ENCODE results near the gene ADGRF5.

DNA sequence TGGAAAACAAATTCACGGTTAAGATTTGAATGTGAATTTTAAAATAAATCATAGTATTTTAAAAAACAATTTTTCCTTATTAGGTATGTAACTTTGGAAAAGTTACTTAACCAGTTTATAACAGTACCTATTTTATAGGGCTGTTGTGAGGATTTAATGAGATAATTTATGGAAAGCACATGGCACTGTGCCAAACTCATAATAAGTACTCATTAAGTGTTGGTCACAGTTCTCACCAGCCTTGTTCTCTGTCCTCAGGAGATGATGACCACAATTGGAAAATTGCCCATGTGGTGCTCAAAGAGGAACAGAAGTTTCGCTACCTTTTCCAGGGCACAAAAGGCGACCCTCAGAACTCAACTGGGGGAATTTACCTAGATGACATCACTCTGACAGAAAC, 88.9 kb downstream of the ADGRF5 start:
- TF ChIP-seq, protein P1, sequence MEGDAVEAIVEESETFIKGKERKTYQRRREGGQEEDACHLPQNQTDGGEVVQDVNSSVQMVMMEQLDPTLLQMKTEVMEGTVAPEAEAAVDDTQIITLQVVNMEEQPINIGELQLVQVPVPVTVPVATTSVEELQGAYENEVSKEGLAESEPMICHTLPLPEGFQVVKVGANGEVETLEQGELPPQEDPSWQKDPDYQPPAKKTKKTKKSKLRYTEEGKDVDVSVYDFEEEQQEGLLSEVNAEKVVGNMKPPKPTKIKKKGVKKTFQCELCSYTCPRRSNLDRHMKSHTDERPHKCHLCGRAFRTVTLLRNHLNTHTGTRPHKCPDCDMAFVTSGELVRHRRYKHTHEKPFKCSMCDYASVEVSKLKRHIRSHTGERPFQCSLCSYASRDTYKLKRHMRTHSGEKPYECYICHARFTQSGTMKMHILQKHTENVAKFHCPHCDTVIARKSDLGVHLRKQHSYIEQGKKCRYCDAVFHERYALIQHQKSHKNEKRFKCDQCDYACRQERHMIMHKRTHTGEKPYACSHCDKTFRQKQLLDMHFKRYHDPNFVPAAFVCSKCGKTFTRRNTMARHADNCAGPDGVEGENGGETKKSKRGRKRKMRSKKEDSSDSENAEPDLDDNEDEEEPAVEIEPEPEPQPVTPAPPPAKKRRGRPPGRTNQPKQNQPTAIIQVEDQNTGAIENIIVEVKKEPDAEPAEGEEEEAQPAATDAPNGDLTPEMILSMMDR (IDR thresholded peaks at IDR 0.05), result no peak
- no peak for TF ChIP-seq ZFX (IDR thresholded peaks at IDR 0.05; ENCODE audit: borderline replicate concordance)

All from 22Rv1 (cell line).